Upper lobe of left lung (tissue), 6 donors: ENCODE measurements around the gene DPP10. TPM values are rescaled to one million over a fixed set of nuclear protein-coding genes. Genes with fewer than 3 reads are reported as not detected.
A peak's percentile ranks its signal among the peaks of the same experiment; 100 is the strongest.

Source experiments
- ATAC-seq, 2 donors: fragments of 200-7000 bp; cut with Tn5 transposase; one replicate each; pipeline ENCODE4 v1.9.1; 2022; ENCODE audit warnings: mild to moderate bottlenecking in 2 of 2, moderate library complexity in 2 of 2; ENCODE audit not compliant: low FRiP score in 2 of 2
- DNase-seq, 2 donors: peaks; one replicate each; pipeline ENCODE4 v3.0.0-alpha.2; 2019 to 2020
- H3K27ac ChIP-seq, 4 donors: fragments of 200-600 bp; sonication (generic); one replicate each; pipeline ENCODE4 v1.5.1; 2016 to 2019
- H3K27me3 ChIP-seq, 4 donors: fragments of 200-600 bp; sonication (generic); one replicate each; pipeline ENCODE4 v1.5.1; 2017 to 2019
- H3K36me3 ChIP-seq, 4 donors: fragments of 200-600 bp; sonication (generic); one replicate each; pipeline ENCODE4 v1.5.1; 2016 to 2019
- H3K4me1 ChIP-seq, 4 donors: fragments of 200-600 bp; sonication (generic); one replicate each; pipeline ENCODE4 v1.5.1; 2018 to 2019
- H3K4me3 ChIP-seq, 4 donors: fragments of 200-600 bp; sonication (generic); one replicate each; pipeline ENCODE4 v1.5.1; 2017 to 2019; ENCODE audit warnings: mild to moderate bottlenecking in 2 of 4, moderate library complexity in 1 of 4
- H3K9me3 ChIP-seq, 4 donors: fragments of 200-600 bp; sonication (generic); one replicate each; pipeline ENCODE4 v1.5.1; 2018 to 2019
- EP300 ChIP-seq, 4 donors: sonication (generic); formaldehyde crosslinking; IDR thresholded peaks; one replicate each; pipeline ENCODE4 v1.5.1; 2017; ENCODE audit warnings: antibody characterized with exemption in 4 of 4, control low read depth in 2 of 4
- POLR2A ChIP-seq, 4 donors: fragments of 450-650 bp; IDR thresholded peaks; one replicate each; pipeline ENCODE4 v1.5.1; 2016 to 2017; ENCODE audit warnings: antibody characterized with exemption in 4 of 4, mild to moderate bottlenecking in 2 of 4
- POLR2AphosphoS5 ChIP-seq, 2 donors: sonication (generic); formaldehyde crosslinking; IDR thresholded peaks; one replicate each; pipeline ENCODE4 v1.5.1; 2017; ENCODE audit warnings: antibody characterized with exemption in 2 of 2
- WGBS, 2 donors: methylation state at CpG; one replicate each; pipeline ENCODE4 v1.1.5; 2017 to 2018; 5-methylcytosine and 5-hydroxymethylcytosine counted together
- total RNA-seq, 6 donors: library from RNA; depleted of rRNA in 4 of 6; stranded (reverse); fragments of >200 nt in 4 of 6; gene quantifications; one replicate each; pipeline versions ENCODE4 v1.1.0 to v1.2.1, GENCODE V29; 2016 to 2021
- TF ChIP-seq, protein P1 (sequence below), 6 experiments: fragments of 450-650 bp in 4 of 6; fragments of 200-600 bp in 2 of 6; sonication (generic) in 2 of 6; IDR thresholded peaks; one replicate each; pipeline ENCODE4 v1.5.1; 2016 to 2019; ENCODE audit warnings: antibody characterized with exemption in 6 of 6
- donor health status: DM: no; HTN: no; CAD: no; lungs with moderate emphysema.
- donor health status: DM: no; HTN: yes; CAD: no; lungs with severe emphysema.

The DPP10 gene
- total RNA-seq, 6 donors from 2014 or later: 0.46 to 1.7 (median 0.77) TPM; not detected in 2

- Histone ChIP-seq H3K27ac (no peak overlapping the region), H3K9me3 (no peaks in the 10 kb centered on the region), H3K27me3 (peaks cover 0 to 24% (median 12%) of the 10 kb centered on the region in 4 donors), H3K4me3 (peak overlapping the region in 3 of 4 donors; percentile 42 to 49 (median 45)), H3K4me1 (peaks cover 0 to 26% (median 10%) of the 10 kb centered on the region in 4 donors), H3K36me3 (no peaks in the 10 kb centered on the region)
- DNase-seq (peak in 1 of 2 donors; percentile 83), ATAC-seq (peak in 1 of 2 donors; percentile 35)
- WGBS, 2 donors: 1 to 5% methylated on average over 20 to 45 of the region's 83 CpGs
- TF ChIP-seq EP300 (IDR thresholded peaks at IDR 0.05): no peak
- TF ChIP-seq, protein P1, sequence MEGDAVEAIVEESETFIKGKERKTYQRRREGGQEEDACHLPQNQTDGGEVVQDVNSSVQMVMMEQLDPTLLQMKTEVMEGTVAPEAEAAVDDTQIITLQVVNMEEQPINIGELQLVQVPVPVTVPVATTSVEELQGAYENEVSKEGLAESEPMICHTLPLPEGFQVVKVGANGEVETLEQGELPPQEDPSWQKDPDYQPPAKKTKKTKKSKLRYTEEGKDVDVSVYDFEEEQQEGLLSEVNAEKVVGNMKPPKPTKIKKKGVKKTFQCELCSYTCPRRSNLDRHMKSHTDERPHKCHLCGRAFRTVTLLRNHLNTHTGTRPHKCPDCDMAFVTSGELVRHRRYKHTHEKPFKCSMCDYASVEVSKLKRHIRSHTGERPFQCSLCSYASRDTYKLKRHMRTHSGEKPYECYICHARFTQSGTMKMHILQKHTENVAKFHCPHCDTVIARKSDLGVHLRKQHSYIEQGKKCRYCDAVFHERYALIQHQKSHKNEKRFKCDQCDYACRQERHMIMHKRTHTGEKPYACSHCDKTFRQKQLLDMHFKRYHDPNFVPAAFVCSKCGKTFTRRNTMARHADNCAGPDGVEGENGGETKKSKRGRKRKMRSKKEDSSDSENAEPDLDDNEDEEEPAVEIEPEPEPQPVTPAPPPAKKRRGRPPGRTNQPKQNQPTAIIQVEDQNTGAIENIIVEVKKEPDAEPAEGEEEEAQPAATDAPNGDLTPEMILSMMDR (IDR thresholded peaks at IDR 0.05): no peak
- no peak for TF ChIP-seq POLR2A (IDR thresholded peaks at IDR 0.05)
- no peak for TF ChIP-seq POLR2AphosphoS5 (IDR thresholded peaks at IDR 0.05)
These were observed 719.5 kb downstream of the DPP10 start for GRCh38 chr2:115161771-115162493.

GRCh38 chr2:115162494-115163293, 720.3 kb downstream of the DPP10 start:
- Histone ChIP-seq H3K9me3 (no peaks in the 10 kb centered on the region), H3K4me3 (peak overlapping the region in 2 of 4 donors; percentile 45 to 49), H3K4me1 (peaks cover 0 to 26% (median 10%) of the 10 kb centered on the region in 4 donors), H3K27ac (no peak overlapping the region), H3K27me3 (peaks cover 0 to 24% (median 12%) of the 10 kb centered on the region in 4 donors), H3K36me3 (no peaks in the 10 kb centered on the region)
- no peak for TF ChIP-seq EP300 (IDR thresholded peaks at IDR 0.05)
- TF ChIP-seq POLR2AphosphoS5 (IDR thresholded peaks at IDR 0.05): no peak
- no peak for TF ChIP-seq POLR2A (IDR thresholded peaks at IDR 0.05)
- TF ChIP-seq, protein P1 (IDR thresholded peaks at IDR 0.05): no peak
- DNase-seq (peak in 1 of 2 donors; percentile 29), ATAC-seq (peak; percentile 11)
- WGBS, 2 donors: 1 to 5% methylated on average over 27 to 49 of the region's 49 CpGs

GRCh38 chr2:115163572-115163971, 721.1 kb downstream of the DPP10 start:
- peaks cover 0 to 26% (median 10%) of the 10 kb centered on the region in 4 donors for H3K4me1 ChIP-seq
- DNase-seq: no peak
- H3K27ac ChIP-seq: no peak overlapping the region
- no peak for ATAC-seq
- TF ChIP-seq POLR2A (IDR thresholded peaks at IDR 0.05) (no peak), EP300 (IDR thresholded peaks at IDR 0.05) (no peak)
- no peaks in the 10 kb centered on the region for H3K36me3 ChIP-seq
- peaks cover 0 to 24% (median 12%) of the 10 kb centered on the region in 4 donors for H3K27me3 ChIP-seq
- WGBS, 2 donors: 39 to 45% methylated on average over 6 of the region's 6 CpGs
- H3K4me3 ChIP-seq: no peak overlapping the region
- no peaks in the 10 kb centered on the region for H3K9me3 ChIP-seq

DNA sequence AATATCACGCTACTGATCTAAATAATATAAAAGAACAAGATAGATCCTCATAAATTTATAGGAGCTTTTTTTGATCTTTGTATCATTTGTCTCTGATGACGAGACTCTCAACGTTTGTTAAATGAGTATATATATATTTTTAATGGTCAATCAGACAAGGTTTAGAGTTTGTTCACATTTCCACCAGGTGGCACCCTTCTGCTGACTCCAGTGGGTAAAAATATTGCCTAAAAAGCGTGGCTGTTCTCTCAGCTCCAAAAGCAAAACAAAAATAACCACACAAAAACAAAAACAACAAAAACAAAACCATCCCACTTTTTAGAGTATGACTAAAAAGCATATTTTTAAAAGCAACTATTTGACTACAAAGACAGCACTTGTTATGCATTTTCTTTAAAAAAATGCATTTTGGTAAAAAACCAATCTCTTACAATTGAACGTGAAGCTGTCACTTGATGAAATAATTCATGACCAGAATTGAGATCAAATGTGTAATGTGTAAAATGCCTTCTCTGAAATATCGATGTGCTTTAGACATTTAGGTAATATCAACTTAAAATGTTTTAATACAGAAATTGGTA, 723.2 kb downstream of the DPP10 start:
- Histone ChIP-seq H3K36me3 (no peaks in the 10 kb centered on the region), H3K4me3 (no peak overlapping the region), H3K9me3 (no peaks in the 10 kb centered on the region), H3K4me1 (peaks cover 0 to 26% (median 10%) of the 10 kb centered on the region in 4 donors), H3K27ac (no peak overlapping the region), H3K27me3 (peaks cover 0 to 24% (median 10%) of the 10 kb centered on the region in 4 donors)
- 37 to 39% methylated on average over 6 of the region's 6 CpGs for WGBS, 2 donors
- TF ChIP-seq POLR2A (IDR thresholded peaks at IDR 0.05): no peak
- TF ChIP-seq, protein P1 (IDR thresholded peaks at IDR 0.05): peak in 3 of 6 experiments; percentile 12 to 38 (median 15)
- TF ChIP-seq EP300 (IDR thresholded peaks at IDR 0.05): no peak
- no peak for ATAC-seq
- no peak for DNase-seq

DNA sequence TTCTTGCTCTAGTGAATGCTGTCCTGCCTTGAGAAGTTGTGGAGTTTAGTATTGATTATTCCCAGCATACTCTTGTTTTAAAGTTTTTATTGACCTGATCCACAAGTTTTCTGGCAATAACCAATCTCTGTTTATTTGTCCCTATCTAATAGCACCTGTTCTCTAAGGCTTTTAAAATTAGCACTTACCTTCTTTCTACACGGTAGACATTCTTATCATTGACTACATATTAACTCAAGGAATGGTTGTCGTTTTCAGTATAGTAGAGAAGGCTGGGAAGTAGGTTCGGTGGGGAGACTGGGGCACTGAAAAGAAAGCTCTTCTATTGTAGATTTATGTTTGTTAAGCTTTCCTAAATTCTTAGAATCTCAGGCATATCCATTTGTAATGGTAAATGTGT, 726.0 kb downstream of the DPP10 start:
- ATAC-seq (no peak), DNase-seq (no peak)
- no peak overlapping the region for H3K4me3 ChIP-seq
- no peaks in the 10 kb centered on the region for H3K9me3 ChIP-seq
- WGBS, 2 donors: 57 to 64% methylated on average over 3 of the region's 3 CpGs
- H3K36me3 ChIP-seq: no peaks in the 10 kb centered on the region
- H3K27ac ChIP-seq: no peak overlapping the region
- no peaks in the 10 kb centered on the region for H3K27me3 ChIP-seq
- TF ChIP-seq EP300 (IDR thresholded peaks at IDR 0.05) (no peak), POLR2A (IDR thresholded peaks at IDR 0.05) (no peak), POLR2AphosphoS5 (IDR thresholded peaks at IDR 0.05) (no peak)
- TF ChIP-seq, protein P1 (IDR thresholded peaks at IDR 0.05): no peak
- no peaks in the 10 kb centered on the region for H3K4me1 ChIP-seq
